SH-SY5Y (cell line): ENCODE data around the gene C16orf89.

Experiments
- GATA2 ChIP-seq: IDR thresholded peaks from 2 replicates; pipeline ENCODE4 v1.6.1; 2011; ENCODE audit warnings: mild to moderate bottlenecking, low read depth, low read length
- GATA3 ChIP-seq: IDR thresholded peaks from 2 replicates; pipeline ENCODE4 v1.6.1; 2011; ENCODE audit warnings: low read depth, mild to moderate bottlenecking, low read length, moderate library complexity

DNA sequence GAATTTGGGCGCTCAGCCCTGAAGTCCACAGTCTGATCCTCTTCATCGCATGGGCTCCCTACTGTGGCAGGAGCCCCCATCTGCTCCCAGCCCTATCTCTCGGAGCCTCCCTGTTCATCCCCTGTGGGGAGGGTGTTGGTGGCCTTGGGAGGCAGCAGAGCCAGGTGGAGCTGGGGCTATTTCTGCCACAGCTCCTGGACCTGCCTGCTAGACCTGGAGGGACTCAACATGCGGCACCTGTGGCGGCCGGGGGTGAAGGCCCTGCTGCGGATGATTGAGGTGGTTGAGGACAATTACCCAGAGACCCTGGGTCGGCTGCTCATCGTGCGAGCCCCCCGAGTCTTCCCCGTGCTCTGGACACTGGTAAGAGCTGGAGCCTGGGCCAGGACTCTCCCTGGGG is 62.5 kb downstream of the C16orf89 start:
- TF ChIP-seq GATA2 (no peak), GATA3 (no peak)
